ENCODE data around the gene EIF4E1B. TPM values are rescaled to one million over a fixed set of nuclear protein-coding genes. Genes with fewer than 3 reads are reported as not detected.

EIF4E1B gene
- total and polyA plus RNA-seq, 4 donors, result not detected

DNA sequence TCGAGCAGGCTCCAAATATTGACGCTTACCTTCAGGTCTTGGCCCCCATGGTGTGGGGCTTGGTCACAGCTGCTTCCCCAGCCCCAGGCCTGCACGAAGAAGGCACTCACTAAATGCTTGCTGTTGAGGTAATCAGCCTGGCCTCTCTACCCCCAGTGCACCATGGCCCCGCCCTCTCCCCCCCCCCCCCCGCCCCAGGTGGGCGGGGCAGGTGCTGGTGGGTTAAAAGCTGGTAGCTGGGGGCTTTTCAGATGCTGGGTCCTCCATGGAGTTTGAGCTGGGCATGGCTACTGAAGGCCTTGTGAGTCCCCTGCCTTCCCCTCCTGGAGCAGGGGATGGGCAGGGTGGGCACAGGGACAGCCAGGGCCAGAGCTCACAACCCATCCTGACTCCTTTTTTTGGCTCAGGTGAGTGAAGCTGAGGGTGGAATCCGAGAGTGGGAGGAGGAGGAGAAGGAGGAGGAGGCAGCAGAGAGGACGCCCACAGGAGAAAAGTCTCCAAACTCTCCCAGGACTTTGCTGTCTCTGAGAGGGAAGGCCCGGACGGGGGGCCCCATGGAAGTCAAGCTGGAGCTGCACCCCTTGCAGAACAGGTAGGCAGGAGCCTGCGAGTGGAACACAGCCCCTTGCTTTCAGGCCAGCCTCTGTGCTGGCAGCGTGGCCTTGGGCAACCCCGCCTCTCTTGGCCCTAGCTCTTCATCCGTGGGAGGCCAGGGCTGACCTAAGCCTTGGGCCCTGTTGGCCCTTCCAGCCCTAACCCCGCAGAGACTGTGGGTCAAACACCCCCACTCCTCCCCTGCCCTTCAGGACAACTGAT, 12.4 kb downstream of the EIF4E1B start (continued):
- TF ChIP-seq CTCF (IDR thresholded peaks at IDR 0.05; ENCODE audit: low read depth, low read length, missing input control), result no peak
- TF ChIP-seq RXRA (IDR thresholded peaks at IDR 0.05), result no peak
- no peak for TF ChIP-seq EGR1 (IDR thresholded peaks at IDR 0.05; ENCODE audit: low read depth in 2 of 2)
- TF ChIP-seq YY1 (IDR thresholded peaks at IDR 0.05), result no peak
- no peak for TF ChIP-seq ATF3 (IDR thresholded peaks at IDR 0.05)
- TF ChIP-seq FOXA1 (IDR thresholded peaks at IDR 0.05), result no peak

GRCh38 chr5:176643491-176644219, 13.2 kb downstream of the EIF4E1B start:
- H3K9me3 ChIP-seq (ENCODE audit: control insufficient read depth in 4 of 4, low read length in 3 of 4), result no peaks in the 10 kb centered on the region
- no peak overlapping the region for H3K27ac ChIP-seq (ENCODE audit: low read depth in 1 of 2, low read length in 2 of 2)
- peaks cover 5 to 18% (median 14%) of the 10 kb centered on the region in 4 donors for H3K4me1 ChIP-seq (ENCODE audit: control insufficient read depth in 4 of 4, insufficient read depth in 4 of 4, low read length in 3 of 4)
- 84% methylated on average over 11 of the region's 11 CpGs for WGBS
- H3K4me3 ChIP-seq (ENCODE audit: low read depth in 1 of 3, low read length in 3 of 3), result no peak overlapping the region
- H3K9ac ChIP-seq (ENCODE audit: low read depth in 1 of 2, low read length in 2 of 2), result no peak overlapping the region
- no peak for DNase-seq (ENCODE audit: low spot score)
- no peaks in the 10 kb centered on the region for H3K36me3 ChIP-seq (ENCODE audit: control insufficient read depth in 4 of 4, insufficient read depth in 3 of 4, low read depth in 1 of 4, low read length in 3 of 4)
- H3K27me3 ChIP-seq (ENCODE audit: control insufficient read depth in 4 of 4, insufficient read depth in 4 of 4, low read length in 3 of 4), result no peaks in the 10 kb centered on the region
- TF ChIP-seq, protein P1, sequence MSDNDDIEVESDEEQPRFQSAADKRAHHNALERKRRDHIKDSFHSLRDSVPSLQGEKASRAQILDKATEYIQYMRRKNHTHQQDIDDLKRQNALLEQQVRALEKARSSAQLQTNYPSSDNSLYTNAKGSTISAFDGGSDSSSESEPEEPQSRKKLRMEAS (IDR thresholded peaks at IDR 0.05), result no peak
- TF ChIP-seq ATF3 (IDR thresholded peaks at IDR 0.05) (no peak), FOXA1 (IDR thresholded peaks at IDR 0.05) (no peak), HNF4A (conservative IDR thresholded peaks at IDR 0.05) (no peak), FOXA2 (IDR thresholded peaks at IDR 0.05) (no peak), GABPA (IDR thresholded peaks at IDR 0.05 in 1 of 2, conservative IDR thresholded peaks at IDR 0.05 in 1 of 2) (no peak), SP1 (IDR thresholded peaks at IDR 0.05) (no peak)

DNA sequence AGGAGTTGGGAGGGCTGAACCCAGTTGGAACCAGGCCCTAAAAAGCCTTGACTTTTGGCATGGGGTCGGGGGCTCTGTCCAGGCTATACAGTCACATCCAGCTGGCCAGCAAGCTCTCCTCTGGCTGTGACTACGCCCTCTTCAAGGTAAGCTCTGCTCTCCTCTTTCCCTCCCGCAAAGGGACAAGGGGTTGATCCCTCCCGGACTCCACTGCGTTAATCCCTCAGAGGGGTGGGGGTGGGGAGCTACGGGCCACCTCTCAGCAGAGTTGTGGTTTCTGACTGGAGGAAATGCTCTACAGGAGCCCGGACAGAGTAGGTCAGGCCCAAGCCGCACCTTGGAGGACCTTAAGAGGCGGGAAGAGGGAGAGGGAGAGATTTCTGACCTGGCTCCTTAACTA, 13.8 kb downstream of the EIF4E1B start:
- no peak for DNase-seq (ENCODE audit: low spot score)
- no peak overlapping the region for H3K27ac ChIP-seq (ENCODE audit: low read depth in 1 of 2, low read length in 2 of 2)
- H3K9me3 ChIP-seq (ENCODE audit: control insufficient read depth in 4 of 4, low read length in 3 of 4), result no peaks in the 10 kb centered on the region
- WGBS, result 74% methylated on average over 9 of the region's 9 CpGs
- no peak overlapping the region for H3K4me3 ChIP-seq (ENCODE audit: low read depth in 1 of 3, low read length in 3 of 3)
- TF ChIP-seq ATF3 (IDR thresholded peaks at IDR 0.05) (no peak), EGR1 (IDR thresholded peaks at IDR 0.05; ENCODE audit: low read depth in 2 of 2) (no peak), NR2F2 (IDR thresholded peaks at IDR 0.05) (no peak), FOXA1 (IDR thresholded peaks at IDR 0.05) (no peak), CTCF (IDR thresholded peaks at IDR 0.05; ENCODE audit: low read depth, low read length, missing input control) (no peak), RXRA (IDR thresholded peaks at IDR 0.05) (no peak), HNF4G (IDR thresholded peaks at IDR 0.05) (no peak), SP1 (IDR thresholded peaks at IDR 0.05) (no peak)
- TF ChIP-seq, protein P2, sequence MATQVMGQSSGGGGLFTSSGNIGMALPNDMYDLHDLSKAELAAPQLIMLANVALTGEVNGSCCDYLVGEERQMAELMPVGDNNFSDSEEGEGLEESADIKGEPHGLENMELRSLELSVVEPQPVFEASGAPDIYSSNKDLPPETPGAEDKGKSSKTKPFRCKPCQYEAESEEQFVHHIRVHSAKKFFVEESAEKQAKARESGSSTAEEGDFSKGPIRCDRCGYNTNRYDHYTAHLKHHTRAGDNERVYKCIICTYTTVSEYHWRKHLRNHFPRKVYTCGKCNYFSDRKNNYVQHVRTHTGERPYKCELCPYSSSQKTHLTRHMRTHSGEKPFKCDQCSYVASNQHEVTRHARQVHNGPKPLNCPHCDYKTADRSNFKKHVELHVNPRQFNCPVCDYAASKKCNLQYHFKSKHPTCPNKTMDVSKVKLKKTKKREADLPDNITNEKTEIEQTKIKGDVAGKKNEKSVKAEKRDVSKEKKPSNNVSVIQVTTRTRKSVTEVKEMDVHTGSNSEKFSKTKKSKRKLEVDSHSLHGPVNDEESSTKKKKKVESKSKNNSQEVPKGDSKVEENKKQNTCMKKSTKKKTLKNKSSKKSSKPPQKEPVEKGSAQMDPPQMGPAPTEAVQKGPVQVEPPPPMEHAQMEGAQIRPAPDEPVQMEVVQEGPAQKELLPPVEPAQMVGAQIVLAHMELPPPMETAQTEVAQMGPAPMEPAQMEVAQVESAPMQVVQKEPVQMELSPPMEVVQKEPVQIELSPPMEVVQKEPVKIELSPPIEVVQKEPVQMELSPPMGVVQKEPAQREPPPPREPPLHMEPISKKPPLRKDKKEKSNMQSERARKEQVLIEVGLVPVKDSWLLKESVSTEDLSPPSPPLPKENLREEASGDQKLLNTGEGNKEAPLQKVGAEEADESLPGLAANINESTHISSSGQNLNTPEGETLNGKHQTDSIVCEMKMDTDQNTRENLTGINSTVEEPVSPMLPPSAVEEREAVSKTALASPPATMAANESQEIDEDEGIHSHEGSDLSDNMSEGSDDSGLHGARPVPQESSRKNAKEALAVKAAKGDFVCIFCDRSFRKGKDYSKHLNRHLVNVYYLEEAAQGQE (IDR thresholded peaks at IDR 0.05), result no peak
- TF ChIP-seq, protein P1 (IDR thresholded peaks at IDR 0.05), result no peak
- H3K4me1 ChIP-seq (ENCODE audit: control insufficient read depth in 4 of 4, insufficient read depth in 4 of 4, low read length in 3 of 4), result peaks cover 5 to 18% (median 14%) of the 10 kb centered on the region in 4 donors
- no peaks in the 10 kb centered on the region for H3K27me3 ChIP-seq (ENCODE audit: control insufficient read depth in 4 of 4, insufficient read depth in 4 of 4, low read length in 3 of 4)
- H3K36me3 ChIP-seq (ENCODE audit: control insufficient read depth in 4 of 4, insufficient read depth in 3 of 4, low read depth in 1 of 4, low read length in 3 of 4), result no peaks in the 10 kb centered on the region
- no peak overlapping the region for H3K9ac ChIP-seq (ENCODE audit: low read depth in 1 of 2, low read length in 2 of 2)

Measured in liver (tissue), 9 donors.